ENCODE results near the gene BAZ2B.

GRCh38 chr2:159446201-159446600, 170.1 kb downstream of the BAZ2B start:
- TF ChIP-seq CTCF (conservative IDR thresholded peaks at IDR 0.05) (no peak), EZH2 (IDR thresholded peaks at IDR 0.05; ENCODE audit: low read depth) (no peak)

Data from PC-9 (cell line).